K562 (cell line): ENCODE data around the gene RAB31. TPM values are rescaled to one million over a fixed set of nuclear protein-coding genes. Genes with fewer than 3 reads are reported as not detected.

Experiments used
- BDP1 ChIP-seq: IDR thresholded peaks from 3 replicates; pipeline ENCODE4 v1.6.1; 2011; ENCODE audit not compliant: insufficient read length, insufficient read depth
- IRF1 ChIP-seq: sonication (generic); formaldehyde crosslinking; IDR thresholded peaks from 2 replicates; pipeline ENCODE4 v1.8.0; 2022; ENCODE audit warnings: missing genetic modification reagents, mild to moderate bottlenecking, borderline replicate concordance
- NELFE ChIP-seq: IDR thresholded peaks from 2 replicates; pipeline ENCODE4 v1.6.1; 2011; ENCODE audit warnings: mild to moderate bottlenecking; ENCODE audit not compliant: insufficient read depth, insufficient read length
- NR4A1 ChIP-seq, 2 experiments: fragments of 250-450 bp in 1 of 2; fragments of 450-650 bp in 1 of 2; sonication (Bioruptor Pico) in 1 of 2; IDR thresholded peaks; 2 replicates each; pipeline versions ENCODE4 v1.4.0 to v1.6.1; 2016 to 2020; ENCODE audit warnings: mild to moderate bottlenecking in 2 of 2, missing compliant biosample characterization in 1 of 2, missing genetic modification characterization in 1 of 2, moderate library complexity in 1 of 2
- POLR3G ChIP-seq: IDR thresholded peaks from 2 replicates; pipeline ENCODE4 v1.6.1; 2011; ENCODE audit not compliant: insufficient read length, insufficient replicate concordance; ENCODE audit errors: extremely low read depth
- SFPQ ChIP-seq: fragments of 200-400 bp; formaldehyde crosslinking; IDR thresholded peaks from 2 replicates; pipeline ENCODE4 v1.6.1; 2017; ENCODE audit warnings: mild to moderate bottlenecking, low read depth, low read length, moderate library complexity
- TAL1 ChIP-seq: fragments of 450-650 bp; IDR thresholded peaks from 2 replicates; pipeline ENCODE4 v1.6.1; 2016; ENCODE audit warnings: mild to moderate bottlenecking
- TBL1XR1 ChIP-seq, 2 experiments: IDR thresholded peaks; 2 replicates each; pipeline ENCODE4 v1.6.1; 2012; ENCODE audit warnings: improper control_type of control experiment in 2 of 2, low read length in 2 of 2, mild to moderate bottlenecking in 1 of 2
- USF1 ChIP-seq: sonication (generic); formaldehyde crosslinking; IDR thresholded peaks from 2 replicates; pipeline ENCODE4 v1.9.0; 2022; ENCODE audit warnings: mild to moderate bottlenecking, missing genetic modification reagents
- ZNF239 ChIP-seq: fragments of 250-450 bp; sonication (Bioruptor Pico); IDR thresholded peaks from 2 replicates; pipeline ENCODE4 v1.4.0; 2020; ENCODE audit warnings: mild to moderate bottlenecking
- ZNF277 ChIP-seq: fragments of 250-450 bp; sonication (Bioruptor Pico); IDR thresholded peaks from 2 replicates; pipeline ENCODE4 v1.8.0; 2022; ENCODE audit warnings: inconsistent platforms, mild to moderate bottlenecking, moderate library complexity, borderline replicate concordance
- ZNF57 ChIP-seq: fragments of 450-650 bp; formaldehyde crosslinking; IDR thresholded peaks from 2 replicates; pipeline ENCODE4 v1.4.0; 2020; ENCODE audit warnings: mild to moderate bottlenecking, moderate library complexity
- ZNF609 ChIP-seq: sonication (generic); formaldehyde crosslinking; IDR thresholded peaks from 2 replicates; pipeline ENCODE4 v1.8.1; 2023; ENCODE audit warnings: missing genetic modification reagents, mild to moderate bottlenecking, borderline replicate concordance
- ZNF717 ChIP-seq: fragments of 250-450 bp; sonication (Bioruptor Pico); IDR thresholded peaks from 2 replicates; pipeline ENCODE4 v1.5.0; 2021
- polyA plus RNA-seq, 8 experiments: library from polyadenylated mRNA; depleted of rRNA in 4 of 8; stranded (reverse) in 5 of 8; unstranded in 3 of 8; fragments of >200 nt; fragmentation: Nextera tagmentation in 2 of 8; fragmentation: Illumina TruSeq in 1 of 8; extraction: Ambion mirVana in 2 of 8; extraction: Trizol in 1 of 8; gene quantifications; 2 replicates each; pipeline versions ENCODE4 v1.2.1 to v1.2.3, GENCODE V29; 2011 to 2014; ENCODE audit warnings: inconsistent platforms in 1 of 8, missing spikeins in 1 of 8
- total RNA-seq, 7 experiments: library from RNA; depleted of rRNA in 6 of 7; stranded (reverse); fragments of >200 nt in 6 of 7; fragmentation: Illumina TruSeq in 2 of 7; extraction: Trizol in 2 of 7; gene quantifications; 2 replicates each; pipeline versions ENCODE4 v1.2.1 to v1.2.3, GENCODE V29; 2011 to 2021; ENCODE audit warnings: low replicate concordance in 1 of 7

The RAB31 gene
- total and polyA plus RNA-seq, 9 of the 15 experiments (the other 6 are each of a cell fraction or from before 2014, with no cell fraction given): 20.7 to 70.4 (median 41.3) TPM

- peak; percentile 67 to 97; a peak in 2 of 4 replicates for TF ChIP-seq TBL1XR1 (IDR thresholded peaks at IDR 0.05; ENCODE audit: low read length in 2 of 2)
- no peak for TF ChIP-seq SFPQ
- TF ChIP-seq USF1: no peak
- TF ChIP-seq ZNF239 (CRISPR knock-in tag): peak; percentile 49; the same call in 1 of the 2 replicates
- no peak; the same call in 1 of the 2 replicates for TF ChIP-seq TAL1
- TF ChIP-seq ZNF57 (CRISPR knock-in tag): no peak
- no peak for TF ChIP-seq ZNF717
- TF ChIP-seq NELFE: no peak
- TF ChIP-seq POLR3G: no peak
- TF ChIP-seq ZNF609 (CRISPR knock-in tag): no peak
- no peak for TF ChIP-seq ZNF277 (CRISPR knock-in tag)
- no peak for TF ChIP-seq BDP1
- TF ChIP-seq IRF1 (CRISPR knock-in tag): no peak
- TF ChIP-seq NR4A1 (CRISPR knock-in tag; IDR thresholded peaks at IDR 0.05): no peak
- TF ChIP-seq NR4A1 (tag; IDR thresholded peaks at IDR 0.05): no peak; the same call in none of the 2 replicates
Measured at GRCh38 chr18:9876867-9877654, 169.0 kb downstream of the RAB31 start (continued).
